Neural progenitor cell (in vitro differentiated cells): ENCODE data around the gene SGTB. TPM values are rescaled to one million over a fixed set of nuclear protein-coding genes. Genes with fewer than 3 reads are reported as not detected.

ENCODE experiments used
- DNase-seq: peaks from one replicate; pipeline ENCODE4 v3.0.0-alpha.2; 2016; ENCODE audit warnings: low spot score
- H2AFZ ChIP-seq: fragments of 200-600 bp; sonication (generic); replicated peaks from 2 replicates; pipeline ENCODE4 v1.6.1; 2016; ENCODE audit warnings: antibody characterized with exemption
- H3F3A ChIP-seq: fragments of 200-600 bp; sonication (generic); 2 replicates; pipeline ENCODE4 v1.6.1; 2016; ENCODE audit warnings: antibody characterized with exemption, low read depth
- H3K27ac ChIP-seq: fragments of 200-600 bp; sonication (generic); 2 replicates; pipeline ENCODE4 v1.5.1; 2016; ENCODE audit warnings: mild to moderate bottlenecking
- H3K27me3 ChIP-seq: fragments of 200-600 bp; sonication (generic); 2 replicates; pipeline ENCODE4 v1.6.1; 2016; ENCODE audit warnings: mild to moderate bottlenecking, moderate library complexity
- H3K36me3 ChIP-seq: fragments of 200-600 bp; sonication (generic); 2 replicates; pipeline ENCODE4 v1.5.1; 2016
- H3K4me1 ChIP-seq: fragments of 200-600 bp; sonication (generic); 2 replicates; pipeline ENCODE4 v1.6.1; 2016; ENCODE audit warnings: mixed run types
- H3K4me2 ChIP-seq: fragments of 200-600 bp; sonication (generic); 2 replicates; pipeline ENCODE4 v1.6.1; 2016
- H3K4me3 ChIP-seq: fragments of 200-600 bp; sonication (generic); 2 replicates; pipeline ENCODE4 v1.5.1; 2016
- H3K79me2 ChIP-seq: fragments of 200-600 bp; sonication (generic); 2 replicates; pipeline ENCODE4 v1.6.1; 2016; ENCODE audit warnings: low read depth
- H3K9ac ChIP-seq: fragments of 200-600 bp; sonication (generic); 2 replicates; pipeline ENCODE4 v1.6.1; 2016
- H3K9me3 ChIP-seq: fragments of 200-600 bp; sonication (generic); 2 replicates; pipeline ENCODE4 v1.5.1; 2016; ENCODE audit warnings: low read depth
- H4K20me1 ChIP-seq: fragments of 200-600 bp; sonication (generic); 2 replicates; pipeline ENCODE4 v1.6.1; 2016; ENCODE audit warnings: low read depth
- H3K27ac Mint-ChIP-seq: 3 replicates; pipeline ENCODE4 v1.8.0; 2021; ENCODE audit warnings: mixed read lengths
- H3K27me3 Mint-ChIP-seq: 2 replicates; pipeline ENCODE4 v1.8.0; 2022; ENCODE audit warnings: low read depth, mild to moderate bottlenecking, inconsistent platforms, moderate library complexity, mixed read lengths; ENCODE audit not compliant: insufficient read depth
- H3K36me3 Mint-ChIP-seq: 3 replicates; pipeline ENCODE4 v1.8.0; 2021; ENCODE audit warnings: mixed read lengths
- H3K4me1 Mint-ChIP-seq: 3 replicates; pipeline ENCODE4 v1.8.0; 2021; ENCODE audit warnings: mixed read lengths
- H3K4me3 Mint-ChIP-seq: 3 replicates; pipeline ENCODE4 v1.8.0; 2021; ENCODE audit warnings: mild to moderate bottlenecking, moderate library complexity, mixed read lengths
- H3K9me3 Mint-ChIP-seq: 3 replicates; pipeline ENCODE4 v1.8.0; 2020; ENCODE audit warnings: mixed read lengths
- CTCF ChIP-seq: fragments of 200-600 bp; sonication (generic); IDR thresholded peaks from 2 replicates; pipeline ENCODE4 v1.5.1; 2017; ENCODE audit warnings: antibody characterized with exemption, mild to moderate bottlenecking
- EZH2 ChIP-seq: fragments of 200-600 bp; sonication (generic); IDR thresholded peaks from 2 replicates; pipeline ENCODE4 v1.6.1; 2017; ENCODE audit warnings: antibody characterized with exemption, mild to moderate bottlenecking, moderate library complexity
- EZH2phosphoT487 ChIP-seq: fragments of 200-600 bp; sonication (generic); IDR thresholded peaks from 2 replicates; pipeline ENCODE4 v1.6.1; 2017; ENCODE audit warnings: antibody characterized with exemption
- total RNA-seq: library from RNA; depleted of rRNA; stranded (reverse); fragments of >200 nt; gene quantifications from 2 replicates; pipeline ENCODE4 v1.2.3, GENCODE V29; 2015; ENCODE audit warnings: low replicate concordance

The SGTB gene
- total RNA-seq, 1 donor from 2014 or later, result 6.8 TPM

- no peak overlapping the region for H3K4me3 ChIP-seq
- H3K9ac ChIP-seq, result no peak overlapping the region
- no peaks in the 10 kb centered on the region for H3K9me3 ChIP-seq
- DNase-seq, result no peak
- H4K20me1 ChIP-seq, result no peaks in the 10 kb centered on the region
- Mint-ChIP-seq H3K36me3 (peaks cover 9% of the 10 kb centered on the region), H3K9me3 (no peaks in the 10 kb centered on the region), H3K4me1 (no peaks in the 10 kb centered on the region), H3K4me3 (no peak overlapping the region), H3K27me3 (no peaks in the 10 kb centered on the region), H3K27ac (no peak overlapping the region)
- H3K36me3 ChIP-seq, result no peaks in the 10 kb centered on the region
- no peaks in the 10 kb centered on the region for H3K79me2 ChIP-seq
- H3K4me2 ChIP-seq, result no peak overlapping the region
- no peaks in the 10 kb centered on the region for H3K4me1 ChIP-seq
- no peak overlapping the region for H3K27ac ChIP-seq
- no peaks in the 10 kb centered on the region for H3F3A ChIP-seq
- TF ChIP-seq EZH2phosphoT487 (no peak), EZH2 (no peak), CTCF (no peak)
- no peaks in the 10 kb centered on the region for H3K27me3 ChIP-seq
- no peak overlapping the region for H2AFZ ChIP-seq
These were observed 47.2 kb downstream of the SGTB start for GRCh38 chr5:65674749-65675148.

GRCh38 chr5:65672796-65673195 lies 49.1 kb downstream of the SGTB start:
- H3K9me3 Mint-ChIP-seq, result no peaks in the 10 kb centered on the region
- H3K4me3 Mint-ChIP-seq, result no peak overlapping the region
- H3K27me3 Mint-ChIP-seq, result no peaks in the 10 kb centered on the region
- Histone ChIP-seq H2AFZ (no peak overlapping the region), H3K9ac (no peak overlapping the region), H3K4me2 (no peak overlapping the region), H3F3A (no peaks in the 10 kb centered on the region), H3K36me3 (no peaks in the 10 kb centered on the region), H3K27ac (no peak overlapping the region), H3K9me3 (no peaks in the 10 kb centered on the region), H3K27me3 (no peaks in the 10 kb centered on the region), H3K4me3 (no peak overlapping the region), H3K4me1 (no peaks in the 10 kb centered on the region), H4K20me1 (no peaks in the 10 kb centered on the region), H3K79me2 (no peaks in the 10 kb centered on the region)
- no peak for DNase-seq
- TF ChIP-seq EZH2phosphoT487 (no peak), EZH2 (no peak), CTCF (no peak)
- H3K27ac Mint-ChIP-seq, result no peak overlapping the region
- peaks cover 6% of the 10 kb centered on the region for H3K36me3 Mint-ChIP-seq
- H3K4me1 Mint-ChIP-seq, result no peaks in the 10 kb centered on the region

- Mint-ChIP-seq H3K36me3 (peaks cover 3% of the 10 kb centered on the region), H3K9me3 (no peaks in the 10 kb centered on the region), H3K4me1 (no peaks in the 10 kb centered on the region), H3K27ac (no peak overlapping the region), H3K27me3 (no peaks in the 10 kb centered on the region), H3K4me3 (no peak overlapping the region)
- Histone ChIP-seq H3K36me3 (no peaks in the 10 kb centered on the region), H3K27ac (no peak overlapping the region), H3K4me1 (no peaks in the 10 kb centered on the region), H3K79me2 (no peaks in the 10 kb centered on the region), H3F3A (peaks cover 6% of the 10 kb centered on the region), H3K4me2 (no peak overlapping the region), H3K4me3 (no peak overlapping the region), H3K27me3 (no peaks in the 10 kb centered on the region), H3K9me3 (no peaks in the 10 kb centered on the region), H2AFZ (no peak overlapping the region), H4K20me1 (no peaks in the 10 kb centered on the region), H3K9ac (no peak overlapping the region)
- DNase-seq, result no peak
- no peak for TF ChIP-seq CTCF
- no peak for TF ChIP-seq EZH2phosphoT487
- no peak for TF ChIP-seq EZH2
These were observed 53.2 kb downstream of the SGTB start for GRCh38 chr5:65668696-65669095.
